HG02642 (cell line): ENCODE measurements around the gene HOOK1.
A peak's percentile ranks its signal among the peaks of the same experiment; 100 is the strongest.

ENCODE experiments used
- ATAC-seq: cut with Tn5 transposase; IDR thresholded peaks from one replicate; pipeline ENCODE4 v1.9.1; 2021; ENCODE audit warnings: mild to moderate bottlenecking; ENCODE audit not compliant: unreplicated experiment, poor library complexity

Gene HOOK1

GRCh38 chr1:59814901-59815825 lies at the start of gene HOOK1:
Gene HOOK1, plus strand, starts transcription at chr1:59814949. Its CDS starts 169 bp downstream, at chr1:59815118.
- no peak for ATAC-seq

- no peak for ATAC-seq
These were observed 49.6 kb upstream of the HOOK1 start for GRCh38 chr1:59765011-59765730.

- ATAC-seq, result no peak
These were observed 48.4 kb upstream of the HOOK1 start for GRCh38 chr1:59766227-59766855.

GRCh38 chr1:59767119-59767518 lies 47.6 kb upstream of the HOOK1 start:
- no peak for ATAC-seq

- no peak for ATAC-seq
These were observed 45.7 kb upstream of the HOOK1 start for GRCh38 chr1:59768792-59769735.

GRCh38 chr1:59769736-59770095 lies 45.0 kb upstream of the HOOK1 start:
- ATAC-seq, result no peak

GRCh38 chr1:59771361-59771760 lies 43.4 kb upstream of the HOOK1 start:
- ATAC-seq, result no peak

GRCh38 chr1:59775480-59775879 lies 39.3 kb upstream of the HOOK1 start:
- ATAC-seq, result no peak

- no peak for ATAC-seq
These were observed 37.5 kb upstream of the HOOK1 start for GRCh38 chr1:59776960-59777852.

- ATAC-seq, result no peak
These were observed 34.8 kb upstream of the HOOK1 start for GRCh38 chr1:59779949-59780348.

GRCh38 chr1:59788825-59789224 lies 25.9 kb upstream of the HOOK1 start:
- ATAC-seq, result no peak

GRCh38 chr1:59798600-59798999 lies 16.1 kb upstream of the HOOK1 start:
- ATAC-seq, result no peak

- no peak for ATAC-seq
These were observed 11.2 kb upstream of the HOOK1 start for GRCh38 chr1:59803458-59804038.

- no peak for ATAC-seq
These were observed 10.4 kb upstream of the HOOK1 start for GRCh38 chr1:59804301-59804700.

GRCh38 chr1:59805554-59805953 lies 9.2 kb upstream of the HOOK1 start:
- no peak for ATAC-seq

GRCh38 chr1:59814180-59814900 lies 409 bp upstream of the HOOK1 start:
- ATAC-seq, result peak; percentile 98

- ATAC-seq, result no peak
These were observed 1.1 kb downstream of the HOOK1 start for GRCh38 chr1:59815892-59816291.

GRCh38 chr1:59816318-59816878 lies 1.6 kb downstream of the HOOK1 start:
- no peak for ATAC-seq
